Panc1 (cell line): ENCODE data around the gene SPOCK1. TPM values are rescaled to one million over a fixed set of nuclear protein-coding genes. Genes with fewer than 3 reads are reported as not detected.

ENCODE experiments used
- ATAC-seq: fragments of 200-7000 bp; cut with Tn5 transposase; 2 replicates; pipeline ENCODE4 v1.9.1; 2020; ENCODE audit warnings: mild to moderate bottlenecking, moderate library complexity
- BruUV-seq: library from RNA; stranded (reverse); fragments of 400-500 nt; replicated peaks from 2 replicates; lab custom pipeline; 2021; lab: Mats Ljungman, UMichigan
- CTCF ChIA-PET: fragments of 300-600 bp; sonication (Branson Sonifier 250); formaldehyde crosslinking; loops from one replicate; lab custom pipeline; 2022; ENCODE audit warnings: antibody characterized with exemption; lab: Charles Lee
- POLR2A ChIA-PET: fragments of 300-600 bp; sonication (Branson Sonifier 250); formaldehyde crosslinking; loops from one replicate; lab custom pipeline; 2022; ENCODE audit warnings: antibody characterized with exemption; lab: Charles Lee
- DNase-seq: peaks from one replicate; pipeline ENCODE4 v3.0.0-alpha.2; 2010; ENCODE audit warnings: low read depth, low spot score
- H3K27ac ChIP-seq: 2 replicates; pipeline ENCODE4 v1.5.1; 2011; ENCODE audit warnings: mild to moderate bottlenecking, low read length, inconsistent platforms
- H3K27me3 ChIP-seq: fragments of 200-500 bp; sonication (Bioruptor generic); 2 replicates; pipeline ENCODE4 v1.6.0; 2014; ENCODE audit warnings: low read length, inconsistent platforms; ENCODE audit not compliant: control insufficient read depth, insufficient read depth
- H3K36me3 ChIP-seq: fragments of 200-500 bp; sonication (Bioruptor generic); 2 replicates; pipeline ENCODE4 v1.5.1; 2014; ENCODE audit warnings: inconsistent platforms, mild to moderate bottlenecking, low read length, moderate library complexity; ENCODE audit not compliant: control insufficient read depth, insufficient read depth
- H3K4me1 ChIP-seq: 2 replicates; pipeline ENCODE4 v1.5.1; 2011; ENCODE audit warnings: inconsistent platforms, mild to moderate bottlenecking, low read length, moderate library complexity; ENCODE audit not compliant: control insufficient read depth, insufficient read depth
- H3K4me3 ChIP-seq, 2 experiments: 2 replicates each; pipeline ENCODE4 v1.5.1; 2011 to 2012; ENCODE audit warnings: low read depth in 2 of 2, low read length in 2 of 2, mild to moderate bottlenecking in 2 of 2, inconsistent platforms in 1 of 2, moderate library complexity in 1 of 2
- H3K9me3 ChIP-seq: fragments of 200-500 bp; sonication (Bioruptor generic); 2 replicates; pipeline ENCODE4 v1.5.1; 2014; ENCODE audit warnings: low read depth, mild to moderate bottlenecking, inconsistent platforms, low read length, moderate library complexity; ENCODE audit not compliant: control insufficient read depth, insufficient read depth
- CTCF ChIP-seq: fragments of 450-650 bp; IDR thresholded peaks from 2 replicates; pipeline ENCODE4 v1.5.1; 2017; ENCODE audit warnings: mild to moderate bottlenecking
- POLR2AphosphoS5 ChIP-seq: IDR thresholded peaks from 2 replicates; pipeline ENCODE4 v1.6.1; 2012; ENCODE audit warnings: mild to moderate bottlenecking, low read depth, low read length, moderate library complexity
- REST ChIP-seq, 2 experiments: IDR thresholded peaks; 2 replicates each; pipeline ENCODE4 v1.6.1; 2011 to 2012; ENCODE audit warnings: low read depth in 2 of 2, control low read depth in 1 of 2, low read length in 1 of 2, mild to moderate bottlenecking in 1 of 2, moderate library complexity in 1 of 2; ENCODE audit not compliant: insufficient read depth in 1 of 2
- SIN3A ChIP-seq: IDR thresholded peaks from 2 replicates; pipeline ENCODE4 v1.6.1; 2012; ENCODE audit warnings: low read depth, mild to moderate bottlenecking, low read length, moderate library complexity, borderline replicate concordance; ENCODE audit not compliant: insufficient read depth
- TCF7L2 ChIP-seq: IDR thresholded peaks from 2 replicates; pipeline ENCODE4 v1.6.1; 2011; ENCODE audit warnings: mild to moderate bottlenecking, low read depth, low read length, inconsistent platforms
- in situ Hi-C: cut with HindIII; loops from 2 replicates; pipeline ENCODE4 v1.10.0; 2016; ENCODE audit warnings: low sequenced_read_pairs, low pct_unique_long_range_greater_than_20kb
- intact Hi-C: fragments of 100-400 bp; cut with micrococcal nuclease; formaldehyde crosslinking; loops from one replicate; pipeline ENCODE4 v1.10.0; 2022; ENCODE audit not compliant: unreplicated experiment
- total RNA-seq: library from RNA; stranded (reverse); gene quantifications from one replicate; pipeline ENCODE4 v1.2.1, GENCODE V29; 2021; ENCODE audit not compliant: unreplicated experiment

The SPOCK1 gene
- total RNA-seq, 1 experiment from 2014 or later: 15.6 TPM

GRCh38 chr5:137403869-137404268 lies 95.3 kb downstream of the SPOCK1 start:
- Histone ChIP-seq H3K9me3 (no peaks in the 10 kb centered on the region), H3K4me1 (no peaks in the 10 kb centered on the region), H3K27me3 (no peaks in the 10 kb centered on the region; the same call in 1 of the 2 replicates), H3K4me3 (no peak overlapping the region), H3K36me3 (no peaks in the 10 kb centered on the region), H3K27ac (no peak overlapping the region)
- DNase-seq (no peak), ATAC-seq (no peak)
- ChIA-PET CTCF (no interaction called here), POLR2A (no interaction called here)
- no peak for TF ChIP-seq TCF7L2
- TF ChIP-seq POLR2AphosphoS5: no peak
- TF ChIP-seq CTCF: no peak
- no peak for TF ChIP-seq SIN3A
- no peak for TF ChIP-seq REST (IDR thresholded peaks at IDR 0.05; ENCODE audit: insufficient read depth in 1 of 2, low read depth in 2 of 2, low read length in 1 of 2)
- intact Hi-C loops (no loop called here), in situ Hi-C loops (no loop called here)
- BruUV-seq: no TSS peak

- Histone ChIP-seq H3K36me3 (no peaks in the 10 kb centered on the region), H3K4me1 (no peaks in the 10 kb centered on the region), H3K4me3 (no peak overlapping the region), H3K9me3 (no peaks in the 10 kb centered on the region), H3K27ac (no peak overlapping the region), H3K27me3 (no peaks in the 10 kb centered on the region; the same call in 1 of the 2 replicates)
- POLR2A ChIA-PET: no interaction called here
- BruUV-seq: no TSS peak
- intact Hi-C loops: no loop called here
- TF ChIP-seq REST (IDR thresholded peaks at IDR 0.05; ENCODE audit: insufficient read depth in 1 of 2, low read depth in 2 of 2, low read length in 1 of 2) (no peak), CTCF (no peak), SIN3A (no peak), POLR2AphosphoS5 (no peak), TCF7L2 (no peak)
- in situ Hi-C loops: no loop called here
- DNase-seq (no peak), ATAC-seq (no peak)
- CTCF ChIA-PET: no interaction called here
Measured at GRCh38 chr5:137402436-137403187, 96.5 kb downstream of the SPOCK1 start.
